Measurements from ENCODE around the gene RPS27A. TPM values are rescaled to one million over a fixed set of nuclear protein-coding genes. Genes with fewer than 3 reads are reported as not detected.
A peak's percentile ranks its signal among the peaks of the same experiment; 100 is the strongest.
"Not testable (repeated sequence)": the region's sequence is repeated elsewhere in the genome, so short reads cannot be mapped to it uniquely, and the experiment has no call there.

Gene RPS27A
- total RNA-seq, 1 experiment from 2014 or later: 2,624 TPM

DNA sequence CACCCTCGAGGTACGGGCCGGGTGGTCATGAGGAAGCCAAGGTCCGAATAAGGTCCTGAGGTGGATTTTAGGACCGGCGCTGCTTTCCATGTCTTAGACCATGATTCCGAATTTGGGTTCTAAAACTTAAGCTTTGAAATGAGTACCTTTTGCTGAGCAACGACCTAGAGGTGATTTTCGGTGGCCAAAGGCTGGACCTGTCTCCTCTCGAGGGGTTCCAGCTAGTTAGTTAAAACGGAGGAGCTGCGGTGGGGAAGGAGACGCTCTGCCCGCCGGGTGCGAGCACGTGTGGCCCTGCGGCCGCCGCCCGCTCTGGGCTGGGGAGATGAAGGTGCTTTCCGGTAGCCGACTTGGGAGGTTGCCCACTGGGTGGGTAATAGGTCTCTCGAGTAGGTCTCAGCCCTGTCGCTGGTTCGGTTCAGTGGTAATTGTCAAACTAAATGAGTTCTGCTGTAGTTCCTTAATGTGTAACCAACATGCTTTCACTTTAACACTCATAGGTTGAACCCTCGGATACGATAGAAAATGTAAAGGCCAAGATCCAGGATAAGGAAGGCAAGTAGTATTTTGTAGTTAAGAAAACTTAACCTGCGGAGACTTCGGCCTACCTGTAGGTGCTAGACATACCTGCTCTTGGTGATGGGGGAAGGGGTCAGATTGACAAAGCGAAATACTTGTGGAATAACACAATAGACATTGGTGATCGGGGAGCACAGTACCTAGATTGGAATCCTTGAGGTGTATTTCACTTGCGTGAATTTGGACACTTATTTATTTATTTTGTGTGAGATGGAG, 572 bp downstream of the RPS27A start:
- peak; percentile 20 for DNase-seq (ENCODE audit: low read depth, low spot score)
- in situ Hi-C loops (cut with HindIII; ENCODE audit: low pct_unique_long_range_greater_than_20kb, low sequenced_read_pairs): no loop called here

DNA sequence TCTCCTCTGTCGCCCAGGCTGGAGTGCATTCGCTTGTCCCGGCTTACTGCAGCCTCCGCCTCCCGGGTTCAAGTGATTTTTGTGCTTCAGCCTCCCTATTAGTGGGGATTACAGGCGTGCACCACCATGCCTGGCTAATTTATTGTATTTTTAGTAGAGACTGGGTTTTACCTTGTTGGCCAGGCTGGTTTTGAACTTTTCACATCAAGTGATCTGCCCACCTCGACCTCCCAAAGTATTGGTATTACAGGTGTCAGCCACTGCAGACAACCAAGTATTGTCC, 1.1 kb downstream of the RPS27A start:
- in situ Hi-C loops (cut with HindIII; ENCODE audit: low pct_unique_long_range_greater_than_20kb, low sequenced_read_pairs): no loop called here

DNA sequence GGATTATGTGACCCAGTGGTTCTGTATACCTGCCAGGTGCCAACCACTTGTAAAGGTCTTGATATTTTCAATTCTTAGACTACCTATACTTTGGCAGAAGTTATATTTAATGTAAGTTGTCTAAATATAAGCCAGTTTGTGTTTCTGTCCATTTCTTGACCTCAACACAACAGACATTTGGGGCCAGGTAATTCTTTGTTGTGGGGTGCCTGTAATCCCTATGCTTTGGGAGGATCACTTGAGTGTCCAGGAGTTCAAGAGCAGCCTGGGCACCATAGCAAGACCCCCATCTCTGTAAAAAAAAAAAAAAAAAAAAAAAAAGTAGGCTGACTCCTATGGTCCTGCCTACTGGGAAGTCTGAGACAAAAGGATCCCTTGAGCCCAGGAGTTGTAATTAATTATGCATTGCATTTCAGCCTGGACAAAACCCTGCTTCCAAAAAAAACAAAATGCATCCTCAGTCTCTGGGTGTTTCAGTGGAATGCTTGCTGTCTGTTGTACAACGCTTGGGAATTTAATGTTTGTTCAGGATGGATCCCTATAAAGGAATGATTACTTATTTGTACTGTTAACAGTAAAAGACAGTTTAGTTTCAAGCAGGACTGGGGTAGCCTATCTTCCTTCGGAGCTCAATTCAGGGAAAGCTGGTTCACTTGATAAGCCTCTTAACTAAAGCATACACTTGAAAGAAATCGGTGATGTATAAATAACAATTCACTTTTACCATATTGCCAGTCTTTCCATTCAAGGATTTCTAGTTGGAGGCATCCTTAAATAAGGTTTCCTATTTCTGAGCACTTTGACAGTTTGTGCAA, 3.4 kb downstream of the RPS27A start:
- DNase-seq (ENCODE audit: low read depth, low spot score): no peak
- in situ Hi-C loops (cut with HindIII; ENCODE audit: low pct_unique_long_range_greater_than_20kb, low sequenced_read_pairs): no loop called here

More for the DNA sequence above, 1.1 kb downstream of the RPS27A start:
- no peak for DNase-seq (ENCODE audit: low read depth, low spot score)

DNA sequence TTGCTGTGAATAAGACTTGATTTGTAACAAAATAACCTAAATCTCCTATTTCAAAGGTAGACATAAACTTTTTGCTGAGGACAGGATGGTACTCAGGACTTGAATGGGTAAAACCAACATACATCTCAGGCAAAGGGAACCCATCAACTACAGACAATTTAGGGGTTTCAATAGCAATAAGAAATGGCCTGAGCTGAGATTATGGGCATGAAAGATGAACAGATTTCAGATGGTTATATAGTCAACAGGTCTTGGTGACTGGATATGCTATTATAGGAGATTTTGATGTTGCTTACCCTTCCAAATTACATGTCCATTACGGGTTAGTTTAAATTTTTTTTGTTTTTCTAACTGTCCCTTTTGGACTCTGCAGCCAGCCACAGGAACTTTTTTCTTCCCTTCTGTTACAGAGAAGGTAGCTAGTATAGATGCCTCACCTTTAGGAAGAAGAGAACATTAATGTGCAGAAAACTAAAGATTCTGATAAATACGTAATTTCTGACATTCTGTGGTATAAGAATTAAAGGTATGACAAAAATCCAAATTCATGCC, 4.6 kb downstream of the RPS27A start:
- no peak for DNase-seq (ENCODE audit: low read depth, low spot score)
- in situ Hi-C loops (cut with HindIII; ENCODE audit: low pct_unique_long_range_greater_than_20kb, low sequenced_read_pairs): no loop called here

DNA sequence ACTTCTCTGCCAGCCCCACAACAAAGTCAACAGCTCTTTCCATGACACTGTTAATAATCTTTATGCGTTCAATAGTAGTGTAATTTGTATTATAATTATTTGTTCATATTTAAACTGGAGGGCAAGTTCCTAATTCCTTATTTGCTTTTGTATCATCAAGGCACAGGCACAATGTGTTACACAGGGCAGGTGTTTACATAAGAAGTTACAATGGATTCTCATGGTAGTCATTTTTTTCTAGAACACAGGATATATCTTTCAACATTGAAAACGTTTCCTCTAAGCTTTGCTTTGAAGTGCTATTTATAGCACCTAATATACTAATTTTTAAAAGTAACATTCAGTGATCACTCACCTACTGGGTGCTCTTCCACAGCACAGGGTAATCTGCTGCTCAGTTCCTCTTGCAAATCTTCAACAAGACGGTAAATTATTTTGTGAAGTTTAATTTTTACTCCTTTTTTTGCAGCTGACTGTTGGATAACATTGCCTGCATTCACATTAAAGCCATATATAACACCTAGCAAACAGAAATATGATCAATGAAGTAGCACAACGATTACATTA, 7.3 kb downstream of the RPS27A start:
- no peak for DNase-seq (ENCODE audit: low read depth, low spot score)
- in situ Hi-C loops (cut with HindIII; ENCODE audit: low pct_unique_long_range_greater_than_20kb, low sequenced_read_pairs): no loop called here

DNA sequence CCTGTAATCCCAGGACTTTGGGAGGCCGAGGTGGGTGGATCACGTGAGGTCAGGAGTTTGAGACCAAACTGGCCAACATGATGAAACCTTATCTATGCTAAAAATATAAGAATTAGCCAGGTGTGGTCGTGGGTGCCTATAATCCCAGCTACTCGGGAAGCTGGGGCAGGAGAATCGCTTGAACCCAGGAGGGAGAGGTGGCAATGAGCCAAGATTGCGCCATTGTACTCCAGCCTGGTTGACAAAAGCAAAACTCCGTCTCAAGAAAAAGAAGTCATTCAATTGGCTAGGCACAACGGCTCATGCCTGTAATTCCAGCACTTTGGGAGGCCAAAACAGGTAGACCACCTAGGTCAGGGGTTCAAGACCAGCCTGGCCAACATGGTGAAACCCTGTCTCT, 9.1 kb downstream of the RPS27A start:
- DNase-seq (ENCODE audit: low read depth, low spot score); in situ Hi-C loops (cut with HindIII; ENCODE audit: low pct_unique_long_range_greater_than_20kb, low sequenced_read_pairs): not testable (repeated sequence)

DNA sequence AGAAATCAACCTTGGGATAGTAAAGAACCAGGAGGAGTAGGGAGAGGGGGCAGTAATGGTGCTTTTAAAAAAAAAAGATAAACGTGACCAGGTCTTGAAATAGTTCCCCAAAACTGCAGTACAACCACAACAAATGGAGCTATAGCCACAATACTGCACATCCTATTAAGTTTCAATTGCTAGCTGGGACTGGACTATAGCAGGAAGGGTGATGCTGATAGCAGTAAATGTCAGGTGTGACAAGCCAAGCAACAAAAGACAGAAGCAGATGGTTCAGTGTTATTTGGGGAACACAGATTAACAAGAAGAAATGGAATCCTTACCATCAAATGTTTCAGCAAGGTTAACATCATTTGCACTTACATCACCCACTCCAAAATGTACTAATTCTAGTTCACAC, 10.1 kb downstream of the RPS27A start:
- in situ Hi-C loops (cut with HindIII; ENCODE audit: low pct_unique_long_range_greater_than_20kb, low sequenced_read_pairs): no loop called here
- no peak for DNase-seq (ENCODE audit: low read depth, low spot score)

DNA sequence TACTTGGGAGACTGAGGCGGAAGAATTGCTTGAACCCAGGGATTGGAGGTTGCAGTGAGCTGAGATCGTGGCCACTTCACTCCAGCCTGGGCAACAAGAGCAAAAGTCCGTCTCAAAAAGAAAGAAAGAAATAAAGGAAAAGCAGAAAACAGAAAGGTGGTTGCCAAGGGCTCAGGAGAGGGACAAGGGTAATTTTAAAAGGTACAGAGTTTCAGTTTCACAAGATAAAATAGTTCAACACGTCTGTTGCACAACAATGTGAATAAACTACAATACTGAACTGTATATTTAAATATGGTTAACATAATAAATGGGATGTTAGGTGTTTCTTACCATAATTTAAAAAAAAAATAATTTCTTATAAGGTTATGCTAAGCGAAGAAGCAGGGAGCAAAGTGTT, 12.9 kb downstream of the RPS27A start:
- no peak for DNase-seq (ENCODE audit: low read depth, low spot score)
- in situ Hi-C loops (cut with HindIII; ENCODE audit: low pct_unique_long_range_greater_than_20kb, low sequenced_read_pairs): no loop called here

DNA sequence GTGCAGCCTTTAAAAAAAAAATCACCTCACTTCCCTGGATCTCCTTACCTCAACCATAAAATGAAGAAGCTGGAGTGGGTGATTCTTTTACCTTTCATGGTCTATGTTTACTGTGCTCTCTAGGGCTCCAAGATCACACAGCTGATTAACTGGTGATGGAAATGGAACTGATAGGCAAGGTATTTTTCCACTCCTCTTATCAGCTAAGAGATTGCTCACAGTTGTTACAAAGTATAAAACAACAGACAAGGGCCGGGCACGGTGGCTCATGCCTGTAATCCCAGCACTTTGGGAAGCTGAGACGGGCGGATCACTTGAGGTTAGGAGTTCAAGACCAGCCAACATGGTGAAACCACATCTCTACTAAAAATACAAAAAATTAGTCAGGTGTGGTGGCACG, 14.5 kb downstream of the RPS27A start:
- in situ Hi-C loops (cut with HindIII; ENCODE audit: low pct_unique_long_range_greater_than_20kb, low sequenced_read_pairs): no loop called here
- DNase-seq (ENCODE audit: low read depth, low spot score): no peak

DNA sequence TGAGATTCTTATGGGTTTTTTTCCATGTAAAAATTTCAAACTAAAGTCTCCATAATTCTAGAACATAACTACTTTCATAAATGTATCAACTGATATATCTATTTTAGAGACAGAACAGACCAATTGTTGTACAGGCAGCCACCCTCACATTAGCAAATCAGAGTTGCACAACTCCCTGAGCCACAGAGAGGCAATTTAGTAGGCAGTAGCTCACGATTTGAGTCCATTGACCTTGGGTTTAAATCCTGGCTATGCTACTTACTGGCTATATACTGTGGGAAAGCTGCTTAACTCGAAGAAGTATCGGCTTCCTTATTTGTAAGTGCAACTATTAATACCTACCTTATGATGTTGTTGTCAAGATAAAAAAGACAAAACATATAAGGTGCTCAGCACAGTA, 20.3 kb downstream of the RPS27A start:
- in situ Hi-C loops (cut with HindIII; ENCODE audit: low pct_unique_long_range_greater_than_20kb, low sequenced_read_pairs): no loop called here
- DNase-seq (ENCODE audit: low read depth, low spot score): no peak

DNA sequence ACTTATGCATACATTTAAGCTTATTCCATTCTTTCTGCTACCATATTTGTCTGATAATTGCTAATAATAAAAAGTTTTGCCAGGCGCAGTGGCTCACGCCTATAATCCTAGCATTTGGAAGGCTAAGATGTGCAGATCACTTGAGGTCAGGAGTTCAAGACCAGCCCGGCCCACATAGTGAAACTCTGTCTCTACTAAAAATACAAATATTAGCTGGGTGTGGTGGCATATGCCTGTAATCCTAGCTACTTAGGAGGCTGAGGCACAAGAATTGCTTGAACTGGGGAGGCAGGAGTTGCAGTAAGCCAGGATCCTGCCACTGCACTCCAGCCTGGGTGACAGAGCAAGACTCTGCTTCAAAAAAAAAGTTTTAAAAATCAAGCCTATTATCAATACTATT, 27.1 kb downstream of the RPS27A start:
- DNase-seq (ENCODE audit: low read depth, low spot score); in situ Hi-C loops (cut with HindIII; ENCODE audit: low pct_unique_long_range_greater_than_20kb, low sequenced_read_pairs): not testable (repeated sequence)

DNA sequence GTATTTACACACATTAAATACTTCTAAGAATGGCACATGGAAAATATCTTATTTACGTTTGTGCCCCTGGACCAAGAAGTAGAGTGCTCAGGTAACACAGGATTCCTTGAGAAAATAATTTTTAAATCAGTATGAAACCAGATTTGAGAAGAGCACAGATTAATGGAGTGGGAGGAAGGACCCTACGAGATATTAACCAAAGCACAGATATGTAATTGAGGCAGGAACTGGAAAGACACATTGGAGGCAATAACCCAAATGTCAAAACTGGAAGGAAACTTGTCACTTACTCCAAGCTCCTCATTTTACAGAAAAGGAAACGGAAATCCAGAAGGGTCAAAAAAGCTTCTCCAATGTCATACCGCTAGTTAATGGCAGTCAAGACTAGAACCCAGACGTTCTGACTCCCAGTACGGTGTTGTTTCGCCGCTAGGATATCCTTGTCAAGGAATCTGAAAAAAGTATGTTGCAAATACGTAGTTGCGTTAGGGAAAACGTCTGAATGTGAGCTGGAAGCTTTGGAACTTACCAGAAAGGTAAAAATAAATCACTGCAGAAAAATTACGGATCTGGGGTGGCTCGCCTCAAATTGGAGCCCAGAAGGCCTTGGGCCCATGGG, 35.9 kb downstream of the RPS27A start:
- in situ Hi-C loops (cut with HindIII; ENCODE audit: low pct_unique_long_range_greater_than_20kb, low sequenced_read_pairs): no loop called here
- DNase-seq (ENCODE audit: low read depth, low spot score): peak; percentile 28

DNA sequence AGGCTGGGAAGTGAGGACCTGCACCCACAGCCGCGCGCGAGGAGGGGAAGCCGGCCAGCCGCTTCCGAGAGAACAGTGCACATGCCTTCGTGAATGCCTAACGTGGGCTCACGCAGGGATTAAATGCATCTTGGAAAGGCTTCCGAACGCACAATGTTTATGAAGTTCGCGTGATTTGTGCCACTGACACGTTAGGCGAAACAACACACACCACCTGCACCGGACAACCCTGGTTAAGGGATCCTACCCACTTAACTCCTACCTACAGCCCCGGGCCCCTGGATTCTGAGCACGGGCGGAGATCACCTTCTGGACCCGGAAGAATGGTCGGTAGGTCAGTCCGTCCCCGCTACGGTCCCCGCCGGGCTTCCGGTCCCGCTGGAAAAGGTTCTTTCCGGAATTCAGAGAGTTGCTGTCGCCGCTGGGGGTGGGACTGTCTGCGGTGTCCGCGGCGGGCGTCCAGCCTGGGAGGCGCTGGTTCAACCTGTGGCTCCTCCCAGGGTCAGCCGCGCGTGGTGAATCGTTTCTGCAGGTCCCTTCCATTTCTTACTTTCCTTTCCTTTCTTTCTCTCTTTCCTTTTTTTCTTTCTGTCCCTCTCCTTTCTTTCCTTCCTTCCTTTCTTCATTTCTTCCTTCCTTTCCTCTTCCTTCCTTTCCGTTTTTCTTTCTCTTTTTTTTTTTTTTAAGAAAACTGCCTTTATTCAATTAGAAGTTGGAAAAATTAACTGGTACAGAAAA, 36.6 kb downstream of the RPS27A start, which contains the start of gene MTIF2:
Gene MTIF2, minus strand, starts transcription at position 325 of the 738 bp plus-strand sequence. CDS start 5,373 bp downstream, outside the sequence.
- in situ Hi-C loops (cut with HindIII; ENCODE audit: low pct_unique_long_range_greater_than_20kb, low sequenced_read_pairs): no loop called here
- DNase-seq (ENCODE audit: low read depth, low spot score): peak; percentile 97

DNA sequence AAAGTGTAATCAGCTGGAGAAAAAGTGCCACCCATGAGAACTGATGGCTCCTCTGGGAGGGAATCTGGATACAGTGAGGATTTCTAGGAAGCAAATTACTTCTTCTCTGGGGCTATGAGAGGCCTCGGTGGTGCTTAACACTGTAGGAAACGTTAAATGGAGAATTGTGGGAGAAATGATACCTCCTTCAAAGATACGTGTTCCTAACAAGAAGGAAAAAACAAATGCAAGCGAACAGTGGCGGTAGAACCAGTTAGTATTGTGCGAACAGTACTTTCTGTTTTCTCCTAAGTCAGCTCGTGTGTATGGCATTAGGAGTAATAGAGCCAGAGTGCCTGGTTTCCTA, 37.1 kb downstream of the RPS27A start:
- in situ Hi-C loops (cut with HindIII; ENCODE audit: low pct_unique_long_range_greater_than_20kb, low sequenced_read_pairs): no loop called here
- DNase-seq (ENCODE audit: low read depth, low spot score): peak; percentile 36

DNA sequence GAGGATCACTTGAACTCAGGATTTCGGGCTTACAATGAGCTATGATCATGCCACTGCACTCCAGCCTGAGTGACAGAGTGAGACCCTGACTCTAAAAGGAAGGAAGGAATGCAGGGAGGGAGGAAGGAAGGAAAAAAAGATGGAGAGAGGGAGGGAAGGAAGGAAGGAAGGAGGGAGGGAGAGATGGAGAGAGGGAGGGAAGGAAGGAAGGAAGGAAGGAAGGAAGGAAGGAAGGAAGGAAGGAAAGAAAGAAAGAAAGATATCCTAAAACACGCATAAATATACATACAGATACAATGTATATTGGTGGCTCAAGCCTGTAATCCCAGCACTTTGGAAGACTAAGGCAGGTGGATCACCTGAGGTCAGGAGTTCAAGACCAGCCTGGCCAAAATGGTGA, 41.9 kb downstream of the RPS27A start:
- DNase-seq (ENCODE audit: low read depth, low spot score); in situ Hi-C loops (cut with HindIII; ENCODE audit: low pct_unique_long_range_greater_than_20kb, low sequenced_read_pairs): not testable (repeated sequence)

DNA sequence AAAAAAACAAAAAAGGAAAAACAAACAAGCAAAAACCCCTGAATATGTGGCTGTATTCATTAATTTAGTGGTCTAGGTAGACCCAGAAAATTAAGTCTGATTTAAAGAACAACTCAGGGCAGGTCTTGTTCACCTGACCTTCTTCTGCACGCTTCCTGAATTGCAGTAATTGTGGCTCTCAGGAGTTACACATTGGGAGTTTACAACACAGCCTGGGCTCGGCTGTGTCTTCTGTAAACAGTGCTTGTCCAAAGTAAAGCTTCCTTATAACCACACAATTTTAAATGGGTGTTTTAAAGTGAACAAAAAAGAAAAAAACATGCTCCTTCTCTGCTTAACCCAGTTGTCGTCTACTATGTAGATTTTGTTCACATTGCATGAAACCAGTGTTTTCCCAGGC, 44.8 kb downstream of the RPS27A start:
- no peak for DNase-seq (ENCODE audit: low read depth, low spot score)
- in situ Hi-C loops (cut with HindIII; ENCODE audit: low pct_unique_long_range_greater_than_20kb, low sequenced_read_pairs): no loop called here

DNA sequence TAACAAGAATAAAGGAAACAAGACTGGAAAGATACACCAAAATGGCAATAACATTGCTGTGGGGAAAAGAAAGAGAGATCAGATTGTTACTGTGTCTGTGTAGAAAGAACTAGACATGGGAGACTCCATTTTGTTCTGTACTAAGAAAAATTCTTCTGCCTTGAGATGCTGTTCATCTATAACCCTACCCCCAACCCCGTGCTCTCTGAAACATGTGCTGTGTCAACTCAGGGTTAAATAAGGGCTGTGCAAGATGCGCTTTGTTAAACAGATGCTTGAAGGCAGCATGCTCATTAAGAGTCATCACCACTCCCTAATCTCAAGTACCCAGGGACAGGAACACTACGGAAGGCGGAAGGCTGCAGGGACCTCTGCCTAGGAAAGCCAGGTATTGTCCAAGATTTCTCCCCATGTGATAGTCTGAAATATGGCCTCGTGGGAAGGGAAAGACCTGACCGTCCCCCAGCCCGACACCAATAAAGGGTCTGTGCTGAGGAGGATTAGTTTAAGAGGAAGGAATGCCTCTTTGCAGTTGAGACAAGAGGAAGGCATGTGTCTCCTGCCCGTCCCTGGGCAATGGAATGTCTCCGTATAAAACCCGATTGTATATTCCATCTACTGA, 46.8 kb downstream of the RPS27A start:
- peak; percentile 94 for DNase-seq (ENCODE audit: low read depth, low spot score)
- in situ Hi-C loops (cut with HindIII; ENCODE audit: low pct_unique_long_range_greater_than_20kb, low sequenced_read_pairs): not testable (repeated sequence)
